ENCODE measurements around the gene FCHSD2.
A peak's percentile ranks its signal among the peaks of the same experiment; 100 is the strongest.
"Not testable (repeated sequence)": the region's sequence is repeated elsewhere in the genome, so short reads cannot be mapped to it uniquely, and the experiment has no call there.

Gene FCHSD2

GRCh38 chr11:72864702-72865655 is 277.1 kb downstream of the FCHSD2 start:
- DNase-seq (ENCODE audit: low spot score) = no peak

- DNase-seq (ENCODE audit: low spot score) = no peak
Measured at GRCh38 chr11:72863916-72864315, 278.2 kb downstream of the FCHSD2 start.

GRCh38 chr11:72863091-72863490 is 279.0 kb downstream of the FCHSD2 start:
- DNase-seq (ENCODE audit: low spot score) = no peak

- no peak for DNase-seq (ENCODE audit: low spot score)
Measured at GRCh38 chr11:72860592-72860991, 281.5 kb downstream of the FCHSD2 start.

GRCh38 chr11:72860010-72860409 is 282.1 kb downstream of the FCHSD2 start:
- DNase-seq (ENCODE audit: low spot score) = no peak

- DNase-seq (ENCODE audit: low spot score) = no peak
Measured at GRCh38 chr11:72859126-72859525, 283.0 kb downstream of the FCHSD2 start.

- not testable (repeated sequence) for DNase-seq (ENCODE audit: low spot score)
Measured at GRCh38 chr11:72858267-72858666, 283.9 kb downstream of the FCHSD2 start.

- no peak for DNase-seq (ENCODE audit: low spot score)
Measured at GRCh38 chr11:72856551-72857345, 285.4 kb downstream of the FCHSD2 start.

- DNase-seq (ENCODE audit: low spot score) = no peak
Measured at GRCh38 chr11:72856065-72856464, 286.1 kb downstream of the FCHSD2 start.

GRCh38 chr11:72851726-72852125 is 290.4 kb downstream of the FCHSD2 start:
- DNase-seq (ENCODE audit: low spot score) = no peak

GRCh38 chr11:72850832-72851231 is 291.3 kb downstream of the FCHSD2 start:
- DNase-seq (ENCODE audit: low spot score) = no peak

- DNase-seq (ENCODE audit: low spot score) = peak; percentile 42
Measured at GRCh38 chr11:72848846-72849466, 293.2 kb downstream of the FCHSD2 start.

GRCh38 chr11:72844356-72844755 is 297.8 kb downstream of the FCHSD2 start:
- DNase-seq (ENCODE audit: low spot score) = no peak

GRCh38 chr11:72842653-72843330 is 299.3 kb downstream of the FCHSD2 start:
- no peak for DNase-seq (ENCODE audit: low spot score)

GRCh38 chr11:72842126-72842525 is 300.0 kb downstream of the FCHSD2 start:
- no peak for DNase-seq (ENCODE audit: low spot score)

- DNase-seq (ENCODE audit: low spot score) = no peak
Measured at GRCh38 chr11:72841397-72841796, 300.7 kb downstream of the FCHSD2 start.

GRCh38 chr11:72840780-72841179 is 301.3 kb downstream of the FCHSD2 start:
- no peak for DNase-seq (ENCODE audit: low spot score)

- no peak for DNase-seq (ENCODE audit: low spot score)
Measured at GRCh38 chr11:72838691-72839305, 303.3 kb downstream of the FCHSD2 start.

GRCh38 chr11:72836111-72836510 is 306.0 kb downstream of the FCHSD2 start:
- no peak for DNase-seq (ENCODE audit: low spot score)

GRCh38 chr11:72834905-72835304 is 307.2 kb downstream of the FCHSD2 start:
- DNase-seq (ENCODE audit: low spot score) = no peak

GRCh38 chr11:72833811-72834493 is 308.2 kb downstream of the FCHSD2 start:
- no peak for DNase-seq (ENCODE audit: low spot score)
